Stimulated activated naive B cell treated with anti-CD40 and anti-IgM and Interleukin-4, amounts not matched to agents 10 μg/mL and 1 μg/mL and 100 μg/mL, for 72 hours (primary cell): ENCODE data around the gene DNPH1.
A peak's percentile ranks its signal among the peaks of the same experiment; 100 is the strongest.

ENCODE experiments used
- ATAC-seq, 2 donors: fragments of 150-1000 bp; cut with Tn5 transposase; replicated peaks; 2 replicates each; pipeline ENCODE4 v1.10.0; 2021; ENCODE audit warnings: moderate library complexity in 1 of 2
- DNase-seq: peaks from one replicate; pipeline ENCODE4 v3.0.0; 2021
- H3K27ac Mint-ChIP-seq: one replicate; pipeline ENCODE4 v1.8.0; 2022; ENCODE audit warnings: mild to moderate bottlenecking, mixed read lengths
- H3K27me3 Mint-ChIP-seq, 2 donors: one replicate each; pipeline ENCODE4 v1.8.0; 2022; ENCODE audit warnings: mixed read lengths in 2 of 2
- H3K36me3 Mint-ChIP-seq, 2 donors: one replicate each; pipeline ENCODE4 v1.8.0; 2022; ENCODE audit warnings: mixed read lengths in 2 of 2, mild to moderate bottlenecking in 1 of 2
- H3K4me1 Mint-ChIP-seq, 2 donors: one replicate each; pipeline ENCODE4 v1.8.0; 2022; ENCODE audit warnings: mixed read lengths in 2 of 2, mild to moderate bottlenecking in 1 of 2
- H3K4me3 Mint-ChIP-seq, 2 donors: one replicate each; pipeline ENCODE4 v1.8.0; 2022; ENCODE audit warnings: mild to moderate bottlenecking in 2 of 2, mixed read lengths in 2 of 2, moderate library complexity in 1 of 2
- H3K9me3 Mint-ChIP-seq, 2 donors: one replicate each; pipeline ENCODE4 v1.8.0; 2022; ENCODE audit warnings: mixed read lengths in 2 of 2, mild to moderate bottlenecking in 1 of 2

DNPH1 gene

GRCh38 chr6:43269273-43270007 is 40.2 kb upstream of the DNPH1 start:
- Mint-ChIP-seq H3K4me1 (peaks cover 30 to 49% of the 10 kb centered on the region in 2 donors), H3K4me3 (peak overlapping the region; percentile 69 to 77), H3K27me3 (peaks cover 5 to 9% of the 10 kb centered on the region in 2 donors), H3K36me3 (no peaks in the 10 kb centered on the region), H3K9me3 (no peaks in the 10 kb centered on the region), H3K27ac (peak overlapping the region; percentile 62)
- DNase-seq (peak; percentile 26), ATAC-seq (peak; percentile 35 to 50)

- Mint-ChIP-seq H3K27ac (no peak overlapping the region), H3K27me3 (peaks cover 5 to 10% of the 10 kb centered on the region in 2 donors), H3K4me1 (peaks cover 29 to 43% of the 10 kb centered on the region in 2 donors), H3K9me3 (no peaks in the 10 kb centered on the region), H3K36me3 (no peaks in the 10 kb centered on the region), H3K4me3 (peak overlapping the region; percentile 69 to 77)
- DNase-seq: no peak
- ATAC-seq: no peak
These were observed 39.5 kb upstream of the DNPH1 start for GRCh38 chr6:43268782-43269272.

- DNase-seq: no peak
- Mint-ChIP-seq H3K4me3 (no peak overlapping the region), H3K36me3 (no peaks in the 10 kb centered on the region), H3K27me3 (peaks cover 5 to 13% of the 10 kb centered on the region in 2 donors), H3K27ac (no peak overlapping the region), H3K9me3 (no peaks in the 10 kb centered on the region), H3K4me1 (peaks cover 33 to 47% of the 10 kb centered on the region in 2 donors)
- no peak for ATAC-seq
These were observed 39.0 kb upstream of the DNPH1 start for GRCh38 chr6:43268355-43268700.

- Mint-ChIP-seq H3K9me3 (no peaks in the 10 kb centered on the region), H3K27ac (peak overlapping the region; percentile 62), H3K4me3 (no peak overlapping the region), H3K36me3 (no peaks in the 10 kb centered on the region), H3K4me1 (peaks cover 34 to 50% of the 10 kb centered on the region in 2 donors), H3K27me3 (peaks cover 5 to 13% of the 10 kb centered on the region in 2 donors)
- ATAC-seq (no peak), DNase-seq (no peak)
These were observed 38.5 kb upstream of the DNPH1 start for GRCh38 chr6:43267619-43268354.

- DNase-seq (no peak), ATAC-seq (no peak)
- no peak overlapping the region for H3K4me3 Mint-ChIP-seq
- peaks cover 5 to 13% of the 10 kb centered on the region in 2 donors for H3K27me3 Mint-ChIP-seq
- no peaks in the 10 kb centered on the region for H3K9me3 Mint-ChIP-seq
- no peak overlapping the region for H3K27ac Mint-ChIP-seq
- no peaks in the 10 kb centered on the region for H3K36me3 Mint-ChIP-seq
- H3K4me1 Mint-ChIP-seq: peaks cover 21 to 32% of the 10 kb centered on the region in 2 donors
These were observed 36.3 kb upstream of the DNPH1 start for GRCh38 chr6:43265564-43265963.

GRCh38 chr6:43264599-43265145 is 35.4 kb upstream of the DNPH1 start:
- H3K4me1 Mint-ChIP-seq: peaks cover 14 to 23% of the 10 kb centered on the region in 2 donors
- no peak for ATAC-seq
- no peak for DNase-seq
- H3K9me3 Mint-ChIP-seq: no peaks in the 10 kb centered on the region
- no peak overlapping the region for H3K27ac Mint-ChIP-seq
- peaks cover 5 to 13% of the 10 kb centered on the region in 2 donors for H3K27me3 Mint-ChIP-seq
- H3K4me3 Mint-ChIP-seq: no peak overlapping the region
- H3K36me3 Mint-ChIP-seq: no peaks in the 10 kb centered on the region

- Mint-ChIP-seq H3K4me1 (peaks cover 9 to 12% of the 10 kb centered on the region in 2 donors), H3K4me3 (no peak overlapping the region), H3K27ac (no peak overlapping the region)
These were observed 34.3 kb upstream of the DNPH1 start for GRCh38 chr6:43263314-43264178.

GRCh38 chr6:43262780-43263313 is 33.6 kb upstream of the DNPH1 start:
- no peak for ATAC-seq
- Mint-ChIP-seq H3K4me3 (no peak overlapping the region), H3K36me3 (no peaks in the 10 kb centered on the region), H3K9me3 (no peaks in the 10 kb centered on the region), H3K27ac (no peak overlapping the region), H3K27me3 (peaks cover 16% of the 10 kb centered on the region in 2 donors), H3K4me1 (peaks cover 8 to 9% of the 10 kb centered on the region in 2 donors)
- DNase-seq: no peak

More at GRCh38 chr6:43263314-43264178, 34.3 kb upstream of the DNPH1 start:
- ATAC-seq (peak; percentile 99 to 100), DNase-seq (peak; percentile 73)
- Mint-ChIP-seq H3K9me3 (no peaks in the 10 kb centered on the region), H3K36me3 (no peaks in the 10 kb centered on the region), H3K27me3 (peaks cover 11 to 13% of the 10 kb centered on the region in 2 donors)

- no peak overlapping the region for H3K4me3 Mint-ChIP-seq
- peaks cover 17 to 18% of the 10 kb centered on the region in 2 donors for H3K27me3 Mint-ChIP-seq
- no peaks in the 10 kb centered on the region for H3K36me3 Mint-ChIP-seq
- peak overlapping the region; percentile 48 for H3K27ac Mint-ChIP-seq
- H3K4me1 Mint-ChIP-seq: peaks cover 15% of the 10 kb centered on the region in 2 donors
- no peak for DNase-seq
- no peaks in the 10 kb centered on the region for H3K9me3 Mint-ChIP-seq
- no peak for ATAC-seq
These were observed 32.9 kb upstream of the DNPH1 start for GRCh38 chr6:43262000-43262779.

- Mint-ChIP-seq H3K36me3 (no peaks in the 10 kb centered on the region), H3K4me3 (no peak overlapping the region), H3K27ac (no peak overlapping the region), H3K27me3 (peaks cover 21% of the 10 kb centered on the region in 2 donors), H3K4me1 (peaks cover 18% of the 10 kb centered on the region in 2 donors), H3K9me3 (no peaks in the 10 kb centered on the region)
- ATAC-seq: no peak
- DNase-seq: no peak
These were observed 31.9 kb upstream of the DNPH1 start for GRCh38 chr6:43261198-43261597.

- Mint-ChIP-seq H3K4me1 (peaks cover 18% of the 10 kb centered on the region in 2 donors), H3K4me3 (no peak overlapping the region), H3K36me3 (no peaks in the 10 kb centered on the region), H3K27me3 (peaks cover 21 to 22% of the 10 kb centered on the region in 2 donors), H3K27ac (no peak overlapping the region), H3K9me3 (no peaks in the 10 kb centered on the region)
- no peak for ATAC-seq
- DNase-seq: no peak
These were observed 31.5 kb upstream of the DNPH1 start for GRCh38 chr6:43260791-43261190.

- Mint-ChIP-seq H3K9me3 (no peaks in the 10 kb centered on the region), H3K27ac (peak overlapping the region; percentile 20), H3K4me1 (peaks cover 14 to 21% of the 10 kb centered on the region in 2 donors), H3K36me3 (no peaks in the 10 kb centered on the region), H3K4me3 (no peak overlapping the region), H3K27me3 (peaks cover 31 to 38% of the 10 kb centered on the region in 2 donors)
- no peak for DNase-seq
- ATAC-seq: no peak
These were observed 29.8 kb upstream of the DNPH1 start for GRCh38 chr6:43258807-43259686.
